Measurements from ENCODE around the gene RAB38. TPM values are rescaled to one million over a fixed set of nuclear protein-coding genes. Genes with fewer than 3 reads are reported as not detected.

Gene RAB38
- total and polyA plus RNA-seq, 3 experiments from 2014 or later: 2.1 to 3.7 (median 3.1) TPM

GRCh38 chr11:88098289-88098688 is 77.0 kb downstream of the RAB38 start:
- ChIA-PET POLR2A (no interaction called here), CTCF (no interaction called here)
- no peaks in the 10 kb centered on the region for H3K27me3 ChIP-seq (ENCODE audit: insufficient read depth, low read length, poor library complexity, severe bottlenecking)
- H3K4me1 ChIP-seq (ENCODE audit: insufficient read depth, low read length): no peaks in the 10 kb centered on the region
- H3K27ac ChIP-seq (ENCODE audit: low read depth, low read length): no peak overlapping the region
- no peaks in the 10 kb centered on the region for H3K9me3 ChIP-seq (ENCODE audit: low read length)
- no peak overlapping the region for H3K27ac Mint-ChIP-seq
- H3K27me3 Mint-ChIP-seq: peaks cover 1 to 13% of the 10 kb centered on the region in 2 donors
- no peaks in the 10 kb centered on the region for H3K4me1 Mint-ChIP-seq
- no peaks in the 10 kb centered on the region for H3K36me3 ChIP-seq (ENCODE audit: insufficient read depth, low read length)
- no peak overlapping the region for H3K4me3 ChIP-seq (ENCODE audit: low read length)
- H3K36me3 Mint-ChIP-seq: no peaks in the 10 kb centered on the region
- no peaks in the 10 kb centered on the region for H3K9me3 Mint-ChIP-seq
- no peak for DNase-seq
- H3K4me3 Mint-ChIP-seq: no peak overlapping the region

GRCh38 chr11:88089134-88089533 is 86.1 kb downstream of the RAB38 start:
- Histone ChIP-seq H3K4me3 (ENCODE audit: low read length) (no peak overlapping the region), H3K36me3 (ENCODE audit: insufficient read depth, low read length) (no peaks in the 10 kb centered on the region), H3K4me1 (ENCODE audit: insufficient read depth, low read length) (no peaks in the 10 kb centered on the region), H3K9me3 (ENCODE audit: low read length) (no peaks in the 10 kb centered on the region), H3K27ac (ENCODE audit: low read depth, low read length) (no peak overlapping the region), H3K27me3 (ENCODE audit: insufficient read depth, low read length, poor library complexity, severe bottlenecking) (peaks cover 4% of the 10 kb centered on the region)
- Mint-ChIP-seq H3K27ac (no peak overlapping the region), H3K36me3 (no peaks in the 10 kb centered on the region), H3K4me3 (no peak overlapping the region), H3K9me3 (no peaks in the 10 kb centered on the region), H3K27me3 (peaks cover 4 to 6% of the 10 kb centered on the region in 2 donors), H3K4me1 (no peaks in the 10 kb centered on the region)
- DNase-seq: no peak
- CTCF ChIA-PET: no interaction called here
- POLR2A ChIA-PET: no interaction called here

DNA sequence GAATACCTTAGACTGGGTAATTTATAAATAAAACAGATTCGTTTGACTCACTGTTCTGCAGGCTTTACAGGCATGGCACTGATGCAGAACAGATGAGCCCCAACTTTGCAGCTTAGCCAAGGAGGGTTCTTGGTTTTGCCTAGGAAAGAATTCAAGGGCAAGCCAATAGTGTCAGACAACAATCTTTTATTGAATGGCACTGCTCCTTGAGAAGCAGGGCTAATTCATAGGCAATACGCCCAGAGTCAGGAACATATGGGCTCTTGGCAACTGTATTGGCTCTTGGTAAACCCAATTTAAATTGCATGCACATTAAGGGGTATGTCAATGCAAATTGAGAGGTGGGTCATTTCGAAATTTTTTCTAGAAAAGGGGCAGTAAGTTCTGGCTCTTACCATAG is 87.9 kb downstream of the RAB38 start:
- CTCF ChIA-PET: no interaction called here
- H3K27me3 Mint-ChIP-seq: peaks cover 4 to 6% of the 10 kb centered on the region in 2 donors
- Histone ChIP-seq H3K4me1 (ENCODE audit: insufficient read depth, low read length) (no peaks in the 10 kb centered on the region), H3K27ac (ENCODE audit: low read depth, low read length) (no peak overlapping the region), H3K9me3 (ENCODE audit: low read length) (no peaks in the 10 kb centered on the region), H3K27me3 (ENCODE audit: insufficient read depth, low read length, poor library complexity, severe bottlenecking) (peaks cover 4% of the 10 kb centered on the region), H3K36me3 (ENCODE audit: insufficient read depth, low read length) (no peaks in the 10 kb centered on the region), H3K4me3 (ENCODE audit: low read length) (no peak overlapping the region)
- H3K4me1 Mint-ChIP-seq: no peaks in the 10 kb centered on the region
- no peaks in the 10 kb centered on the region for H3K36me3 Mint-ChIP-seq
- no peak for DNase-seq
- no peak overlapping the region for H3K4me3 Mint-ChIP-seq
- H3K27ac Mint-ChIP-seq: no peak overlapping the region
- no peaks in the 10 kb centered on the region for H3K9me3 Mint-ChIP-seq
- POLR2A ChIA-PET: no interaction called here

GRCh38 chr11:88086297-88086696 is 88.9 kb downstream of the RAB38 start:
- no peak overlapping the region for H3K27ac ChIP-seq (ENCODE audit: low read depth, low read length)
- POLR2A ChIA-PET: no interaction called here
- no peak for DNase-seq
- no peaks in the 10 kb centered on the region for H3K9me3 ChIP-seq (ENCODE audit: low read length)
- no peaks in the 10 kb centered on the region for H3K36me3 ChIP-seq (ENCODE audit: insufficient read depth, low read length)
- no peaks in the 10 kb centered on the region for H3K4me1 ChIP-seq (ENCODE audit: insufficient read depth, low read length)
- H3K27ac Mint-ChIP-seq: no peak overlapping the region
- peaks cover 4 to 6% of the 10 kb centered on the region in 2 donors for H3K27me3 Mint-ChIP-seq
- no peaks in the 10 kb centered on the region for H3K9me3 Mint-ChIP-seq
- H3K27me3 ChIP-seq (ENCODE audit: insufficient read depth, low read length, poor library complexity, severe bottlenecking): peaks cover 4% of the 10 kb centered on the region
- no peaks in the 10 kb centered on the region for H3K4me1 Mint-ChIP-seq
- H3K4me3 ChIP-seq (ENCODE audit: low read length): no peak overlapping the region
- CTCF ChIA-PET: no interaction called here
- H3K4me3 Mint-ChIP-seq: no peak overlapping the region
- no peaks in the 10 kb centered on the region for H3K36me3 Mint-ChIP-seq

DNA sequence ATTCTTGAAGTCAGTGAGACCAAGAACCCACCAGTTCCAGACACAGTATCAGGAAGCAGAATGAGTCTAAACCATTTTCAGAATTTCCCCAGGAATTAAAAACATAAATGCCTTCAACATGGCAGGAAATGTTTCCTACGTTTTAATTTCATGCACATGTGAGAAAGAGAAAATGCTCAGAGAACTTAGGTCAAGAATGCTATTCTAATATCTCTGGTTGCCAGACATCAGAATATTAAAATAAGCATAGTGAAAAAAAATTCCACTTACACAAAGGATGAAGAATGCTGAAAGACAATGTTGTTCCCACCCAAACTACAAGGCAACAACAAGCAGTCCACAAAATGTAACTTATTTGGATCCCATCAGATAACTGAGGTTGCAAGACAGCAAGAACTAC is 104.8 kb downstream of the RAB38 start:
- Mint-ChIP-seq H3K27ac (no peak overlapping the region), H3K4me3 (no peak overlapping the region), H3K9me3 (peaks cover 9 to 21% (median 15%) of the 10 kb centered on the region in 5 donors), H3K36me3 (peaks cover 0 to 11% (median 0%) of the 10 kb centered on the region in 3 donors), H3K27me3 (peaks cover 15 to 64% of the 10 kb centered on the region in 2 donors), H3K4me1 (no peaks in the 10 kb centered on the region)
- no peak overlapping the region for H3K4me3 ChIP-seq (ENCODE audit: low read length)
- no peak overlapping the region for H3K27ac ChIP-seq (ENCODE audit: low read depth, low read length)
- CTCF ChIA-PET: no interaction called here
- POLR2A ChIA-PET: no interaction called here
- H3K27me3 ChIP-seq (ENCODE audit: insufficient read depth, low read length, poor library complexity, severe bottlenecking): no peaks in the 10 kb centered on the region
- no peaks in the 10 kb centered on the region for H3K36me3 ChIP-seq (ENCODE audit: insufficient read depth, low read length)
- no peaks in the 10 kb centered on the region for H3K4me1 ChIP-seq (ENCODE audit: insufficient read depth, low read length)
- no peaks in the 10 kb centered on the region for H3K9me3 ChIP-seq (ENCODE audit: low read length)
- no peak for DNase-seq

DNA sequence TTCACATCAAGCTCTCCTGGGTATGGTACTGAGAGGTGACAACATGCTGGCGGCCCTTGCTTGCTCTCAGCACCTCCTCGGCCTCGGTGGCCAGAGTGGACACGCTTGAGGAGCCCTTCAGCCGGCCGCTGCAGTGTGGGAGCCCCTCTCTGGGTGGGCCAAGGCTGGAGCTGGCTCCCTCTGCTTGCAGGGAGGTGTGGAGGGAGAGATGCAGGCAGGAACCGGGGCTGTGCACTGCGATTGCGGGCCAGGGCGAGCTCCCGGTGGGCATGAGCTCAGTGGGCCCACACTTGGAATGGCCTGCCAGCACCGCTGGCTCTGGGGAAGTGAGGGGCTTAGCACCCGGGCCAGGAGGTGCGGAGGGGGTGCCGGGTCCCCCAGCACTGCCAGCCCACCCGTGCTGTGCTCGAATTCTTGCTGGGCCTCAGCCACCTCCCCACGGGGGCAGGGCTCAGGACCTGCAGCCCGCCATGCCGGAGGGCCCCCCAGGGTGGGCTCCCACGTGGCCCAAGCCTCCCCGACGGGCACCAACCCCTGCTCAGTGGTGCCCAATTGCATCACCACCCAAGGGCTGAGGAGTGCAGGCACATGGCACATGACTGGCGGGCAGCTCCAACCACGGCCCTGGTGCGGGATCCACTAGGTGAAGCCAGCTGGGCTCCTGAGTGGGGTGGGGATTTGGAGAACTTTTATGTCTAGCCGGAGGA is 106.2 kb downstream of the RAB38 start:
- Histone ChIP-seq H3K27ac (ENCODE audit: low read depth, low read length) (no peak overlapping the region), H3K36me3 (ENCODE audit: insufficient read depth, low read length) (no peaks in the 10 kb centered on the region), H3K27me3 (ENCODE audit: insufficient read depth, low read length, poor library complexity, severe bottlenecking) (no peaks in the 10 kb centered on the region), H3K4me3 (ENCODE audit: low read length) (no peak overlapping the region), H3K4me1 (ENCODE audit: insufficient read depth, low read length) (no peaks in the 10 kb centered on the region), H3K9me3 (ENCODE audit: low read length) (no peaks in the 10 kb centered on the region)
- peaks cover 8 to 15% (median 11%) of the 10 kb centered on the region in 5 donors for H3K9me3 Mint-ChIP-seq
- no peak for DNase-seq
- ChIA-PET CTCF (no interaction called here), POLR2A (no interaction called here)
- no peak overlapping the region for H3K27ac Mint-ChIP-seq
- peaks cover 15 to 62% of the 10 kb centered on the region in 2 donors for H3K27me3 Mint-ChIP-seq
- H3K4me3 Mint-ChIP-seq: no peak overlapping the region
- H3K4me1 Mint-ChIP-seq: no peaks in the 10 kb centered on the region
- H3K36me3 Mint-ChIP-seq: peaks cover 0 to 11% (median 0%) of the 10 kb centered on the region in 3 donors

GRCh38 chr11:88066090-88066489 is 109.2 kb downstream of the RAB38 start:
- Histone ChIP-seq H3K4me3 (ENCODE audit: low read length) (no peak overlapping the region), H3K27ac (ENCODE audit: low read depth, low read length) (no peak overlapping the region), H3K9me3 (ENCODE audit: low read length) (no peaks in the 10 kb centered on the region), H3K4me1 (ENCODE audit: insufficient read depth, low read length) (no peaks in the 10 kb centered on the region), H3K27me3 (ENCODE audit: insufficient read depth, low read length, poor library complexity, severe bottlenecking) (no peaks in the 10 kb centered on the region), H3K36me3 (ENCODE audit: insufficient read depth, low read length) (no peaks in the 10 kb centered on the region)
- Mint-ChIP-seq H3K27ac (no peak overlapping the region), H3K4me1 (no peaks in the 10 kb centered on the region), H3K36me3 (no peaks in the 10 kb centered on the region), H3K4me3 (no peak overlapping the region), H3K9me3 (peaks cover 0 to 2% (median 0%) of the 10 kb centered on the region in 5 donors), H3K27me3 (peaks cover 12 to 53% of the 10 kb centered on the region in 2 donors)
- ChIA-PET POLR2A (no interaction called here), CTCF (no interaction called here)
- no peak for DNase-seq

DNA sequence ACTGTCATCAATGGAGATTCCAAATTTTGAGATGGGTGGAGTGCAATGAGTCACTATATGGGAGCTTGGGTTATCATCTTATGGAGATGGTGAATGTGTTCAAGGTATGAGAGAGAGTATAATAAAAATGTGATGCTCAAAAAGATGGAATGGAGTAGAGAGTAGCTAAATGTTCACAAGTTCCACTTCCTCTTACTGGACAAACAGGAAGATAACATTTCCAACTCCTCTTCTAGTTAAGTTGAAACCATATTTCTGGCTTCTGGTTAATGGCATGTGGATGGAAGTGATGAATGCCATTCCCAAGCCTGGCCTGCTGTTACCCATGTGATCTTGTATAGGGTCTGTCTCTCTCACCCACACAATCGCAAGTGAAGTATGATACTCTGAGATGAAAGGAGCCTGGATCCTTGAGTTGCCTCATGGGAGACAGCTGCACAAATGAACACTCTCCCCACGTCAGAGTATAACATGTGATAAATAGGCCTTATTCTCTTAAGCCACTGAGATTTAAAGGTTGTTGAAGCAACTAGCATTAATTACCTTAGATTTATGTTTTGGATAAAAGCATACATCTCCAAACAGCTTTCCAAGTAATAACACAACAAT is 111.0 kb downstream of the RAB38 start:
- no peak overlapping the region for H3K4me3 ChIP-seq (ENCODE audit: low read length)
- ChIA-PET CTCF (no interaction called here), POLR2A (no interaction called here)
- Mint-ChIP-seq H3K9me3 (peaks cover 0 to 1% (median 0%) of the 10 kb centered on the region in 5 donors), H3K27me3 (peaks cover 1 to 39% of the 10 kb centered on the region in 2 donors), H3K36me3 (no peaks in the 10 kb centered on the region), H3K4me3 (no peak overlapping the region), H3K27ac (no peak overlapping the region), H3K4me1 (no peaks in the 10 kb centered on the region)
- H3K4me1 ChIP-seq (ENCODE audit: insufficient read depth, low read length): no peaks in the 10 kb centered on the region
- H3K27me3 ChIP-seq (ENCODE audit: insufficient read depth, low read length, poor library complexity, severe bottlenecking): no peaks in the 10 kb centered on the region
- no peaks in the 10 kb centered on the region for H3K36me3 ChIP-seq (ENCODE audit: insufficient read depth, low read length)
- no peak overlapping the region for H3K27ac ChIP-seq (ENCODE audit: low read depth, low read length)
- DNase-seq: no peak
- H3K9me3 ChIP-seq (ENCODE audit: low read length): no peaks in the 10 kb centered on the region

Measured in CD8-positive, alpha-beta memory T cell (primary cell).